OCI-LY7 (cell line): ENCODE results near the gene RASSF5. TPM values are rescaled to one million over a fixed set of nuclear protein-coding genes. Genes with fewer than 3 reads are reported as not detected.

ENCODE experiments used
- BruUV-seq: library from RNA; stranded (reverse); fragments of 400-500 nt; replicated peaks from 2 replicates; lab custom pipeline; 2021; lab: Mats Ljungman, UMichigan
- CTCF ChIA-PET: fragments of 300-600 bp; sonication (Branson Sonifier 250); formaldehyde crosslinking; loops from one replicate; lab custom pipeline; 2022; ENCODE audit warnings: antibody characterized with exemption; ENCODE audit not compliant: unreplicated experiment; lab: Charles Lee
- POLR2A ChIA-PET: fragments of 300-600 bp; sonication (Branson Sonifier 250); formaldehyde crosslinking; loops from one replicate; lab custom pipeline; 2022; ENCODE audit warnings: antibody characterized with exemption; lab: Charles Lee
- DNase-seq: peaks from one replicate; pipeline ENCODE4 v3.0.0-alpha.2; 2015; ENCODE audit warnings: low spot score
- H2AFZ ChIP-seq: fragments of 200-600 bp; sonication (generic), shearing (Covaris generic); 2 replicates; pipeline ENCODE4 v1.6.1; 2014; ENCODE audit warnings: mild to moderate bottlenecking, antibody characterized with exemption, low read length, moderate library complexity
- H3K27ac ChIP-seq: fragments of 200-600 bp; sonication (generic); 2 replicates; pipeline ENCODE4 v1.5.1; 2014; ENCODE audit warnings: mixed run types, low read depth, mild to moderate bottlenecking, moderate library complexity, low read length, inconsistent platforms; ENCODE audit not compliant: poor library complexity, severe bottlenecking
- H3K36me3 ChIP-seq: fragments of 200-600 bp; sonication (generic); 2 replicates; pipeline ENCODE4 v1.6.1; 2014; ENCODE audit warnings: mild to moderate bottlenecking, antibody characterized with exemption, low read length, moderate library complexity, mixed read lengths; ENCODE audit not compliant: insufficient read depth
- H3K4me1 ChIP-seq: fragments of 200-600 bp; sonication (generic); 2 replicates; pipeline ENCODE4 v1.5.1; 2014; ENCODE audit warnings: mild to moderate bottlenecking, low read length; ENCODE audit not compliant: insufficient read depth, poor library complexity, severe bottlenecking
- H3K4me2 ChIP-seq: fragments of 200-600 bp; sonication (generic); 2 replicates; pipeline ENCODE4 v1.6.1; 2014; ENCODE audit warnings: mild to moderate bottlenecking, low read length
- H3K4me3 ChIP-seq: fragments of 200-600 bp; sonication (generic); 2 replicates; pipeline ENCODE4 v1.5.1; 2014; ENCODE audit warnings: mild to moderate bottlenecking, low read depth, low read length; ENCODE audit not compliant: poor library complexity, severe bottlenecking
- H3K79me2 ChIP-seq: fragments of 200-600 bp; sonication (generic); 2 replicates; pipeline ENCODE4 v1.6.1; 2016; ENCODE audit warnings: low read depth, mild to moderate bottlenecking, low read length, moderate library complexity, mixed read lengths; ENCODE audit not compliant: insufficient read depth
- H3K9me2 ChIP-seq: fragments of 200-600 bp; sonication (generic); 2 replicates; pipeline ENCODE4 v1.6.1; 2016; ENCODE audit warnings: mild to moderate bottlenecking, low read length, mixed read lengths; ENCODE audit not compliant: insufficient read depth
- H3K9me3 ChIP-seq: fragments of 200-600 bp; sonication (generic); 2 replicates; pipeline ENCODE4 v1.6.1; 2014; ENCODE audit warnings: mild to moderate bottlenecking, mixed run types, low read length, mixed read lengths
- H4K20me1 ChIP-seq: fragments of 200-600 bp; sonication (generic); 2 replicates; pipeline ENCODE4 v1.6.1; 2014; ENCODE audit warnings: mild to moderate bottlenecking, antibody characterized with exemption, low read length, moderate library complexity, mixed read lengths; ENCODE audit not compliant: insufficient read depth
- CTCF ChIP-seq: fragments of 200-600 bp; sonication (generic); conservative IDR thresholded peaks from 2 replicates; pipeline ENCODE4 v1.5.1; 2014; ENCODE audit warnings: mild to moderate bottlenecking, antibody characterized with exemption, low read length, moderate library complexity, mixed read lengths
- EZH2phosphoT487 ChIP-seq: fragments of 200-600 bp; sonication (generic); IDR thresholded peaks from 2 replicates; pipeline ENCODE4 v1.6.1; 2018; ENCODE audit warnings: low read depth, borderline replicate concordance, mild to moderate bottlenecking, mixed run types, antibody characterized with exemption, low read length, moderate library complexity, mixed read lengths
- intact Hi-C: fragments of 100-400 bp; cut with micrococcal nuclease; formaldehyde crosslinking; loops from one replicate; pipeline ENCODE4 v1.10.0; 2022; ENCODE audit not compliant: unreplicated experiment
- total RNA-seq, 2 experiments: library from RNA; depleted of rRNA in 1 of 2; stranded (reverse); fragments of >200 nt in 1 of 2; shearing (Covaris generic) in 1 of 2; gene quantifications; 2 replicates each; pipeline ENCODE4 v1.2.3, GENCODE V29; 2014 to 2022

Gene RASSF5
- total RNA-seq, 2 experiments from 2014 or later = 19.8 to 25.7 TPM

- ChIA-PET CTCF (interaction anchor here (1.1 to 1.7 kb wide), 2 partner anchors 15 to 42 kb away, joined by 3 to 4 read pairs; no protein-coding TSS in a partner anchor), POLR2A (interaction anchor here (0.7 to 1.1 kb wide), 3 partner anchors 14 to 39 kb away, joined by 3 read pairs; no protein-coding TSS in a partner anchor)
- no peaks in the 10 kb centered on the region for H3K79me2 ChIP-seq
- no peak overlapping the region for H3K27ac ChIP-seq
- no peaks in the 10 kb centered on the region for H4K20me1 ChIP-seq
- no peaks in the 10 kb centered on the region for H3K36me3 ChIP-seq
- no TSS peak for BruUV-seq
- H3K4me2 ChIP-seq = no peak overlapping the region
- no peak overlapping the region for H3K4me3 ChIP-seq
- intact Hi-C loops = no loop called here
- no peaks in the 10 kb centered on the region for H3K9me3 ChIP-seq
- H3K9me2 ChIP-seq = no peaks in the 10 kb centered on the region
- H2AFZ ChIP-seq = no peak overlapping the region
- TF ChIP-seq EZH2phosphoT487 = no peak
- TF ChIP-seq CTCF = no peak
- DNase-seq = no peak
- H3K4me1 ChIP-seq = peaks cover 17% of the 10 kb centered on the region
Measured at GRCh38 chr1:206541236-206541833, 34.0 kb downstream of the RASSF5 start.

GRCh38 chr1:206544562-206545257 is 37.4 kb downstream of the RASSF5 start:
- Histone ChIP-seq H3K4me3 (no peak overlapping the region), H3K9me3 (no peaks in the 10 kb centered on the region), H3K36me3 (no peaks in the 10 kb centered on the region), H3K4me1 (peaks cover 12% of the 10 kb centered on the region), H3K27ac (no peak overlapping the region), H2AFZ (no peak overlapping the region), H3K4me2 (peak overlapping the region; percentile 19; the same call in 1 of the 2 replicates), H3K79me2 (no peaks in the 10 kb centered on the region), H3K9me2 (no peaks in the 10 kb centered on the region), H4K20me1 (no peaks in the 10 kb centered on the region)
- CTCF ChIA-PET = interaction anchor here (0.6 to 5.0 kb wide), 7 partner anchors 9 to 119 kb away, joined by 3 to 29 read pairs (median 4); no protein-coding TSS in a partner anchor
- DNase-seq = peak; percentile 76
- intact Hi-C loops = loop anchor here (1.0 kb wide), 2 partner anchors 39 to 54 kb away; no protein-coding TSS in a partner anchor
- peak; percentile 95 for TF ChIP-seq CTCF
- TF ChIP-seq EZH2phosphoT487 = no peak
- no TSS peak for BruUV-seq
- POLR2A ChIA-PET = interaction anchor here (0.7 to 2.6 kb wide), 6 partner anchors 10 to 113 kb away, joined by 3 to 18 read pairs (median 4); no protein-coding TSS in a partner anchor
